Measurements from ENCODE around the gene COLGALT1. TPM values are rescaled to one million over a fixed set of nuclear protein-coding genes. Genes with fewer than 3 reads are reported as not detected.

Gene COLGALT1
- total RNA-seq, 1 experiment from 2014 or later, result 48.5 TPM

DNA sequence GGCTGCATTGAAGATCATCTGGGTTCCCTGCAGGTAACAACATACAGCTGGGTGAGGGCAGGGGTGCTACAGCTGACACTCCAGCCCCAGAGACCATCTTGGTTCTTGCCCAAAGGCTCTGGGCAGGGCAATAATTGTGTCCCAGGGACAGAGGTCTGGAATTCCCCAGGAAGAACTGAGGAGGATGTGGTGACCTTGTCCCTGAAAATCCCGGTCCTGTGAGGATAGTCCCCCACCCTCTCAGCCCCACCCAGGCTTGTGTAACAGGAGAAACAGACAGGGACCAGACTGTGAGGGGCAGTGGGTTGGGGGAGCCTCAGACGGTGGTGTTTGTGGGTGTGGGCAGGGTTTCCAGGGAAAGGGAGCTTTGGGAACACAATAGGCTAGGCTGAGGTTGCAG is 63.5 kb downstream of the COLGALT1 start:
- H3T11ph ChIP-seq (ENCODE audit: low read length), result no peak overlapping the region
- no peak overlapping the region for H3K27ac ChIP-seq (ENCODE audit: insufficient read length, low read depth, low read length)
- no peak overlapping the region for H2BK15ac ChIP-seq (ENCODE audit: low read depth, low read length)
- no peak for DNase-seq
- no peak overlapping the region for H4K8ac ChIP-seq (replicated peaks; ENCODE audit: insufficient read length, low read depth, low read length)
- H2AK5ac ChIP-seq (ENCODE audit: insufficient read length, low read length), result no peak overlapping the region
- H3K79me1 ChIP-seq (ENCODE audit: insufficient read depth, low read depth, low read length, poor library complexity, severe bottlenecking), result no peaks in the 10 kb centered on the region
- 0 out of 2 replicates have a peak, but pooled peaks cover 2% of the 10 kb centered on the region for H3K27me3 Mint-ChIP-seq (ENCODE audit: low read depth)
- H3K9me3 Mint-ChIP-seq, result no peaks in the 10 kb centered on the region; a peak in 1 of 5 replicates
- H3K14ac ChIP-seq (ENCODE audit: insufficient read depth, low read length), result no peak overlapping the region
- no peak overlapping the region for H4K91ac ChIP-seq (ENCODE audit: insufficient read length, low read depth, low read length)
- no peak overlapping the region for H3K18ac ChIP-seq (ENCODE audit: insufficient read length, low read depth, low read length)
- no peak overlapping the region for H4K5ac ChIP-seq (ENCODE audit: insufficient read length, low read depth, low read length)
- H2BK20ac ChIP-seq (ENCODE audit: low read depth, low read length, poor library complexity, severe bottlenecking), result no peak overlapping the region
- TF ChIP-seq, protein P1, sequence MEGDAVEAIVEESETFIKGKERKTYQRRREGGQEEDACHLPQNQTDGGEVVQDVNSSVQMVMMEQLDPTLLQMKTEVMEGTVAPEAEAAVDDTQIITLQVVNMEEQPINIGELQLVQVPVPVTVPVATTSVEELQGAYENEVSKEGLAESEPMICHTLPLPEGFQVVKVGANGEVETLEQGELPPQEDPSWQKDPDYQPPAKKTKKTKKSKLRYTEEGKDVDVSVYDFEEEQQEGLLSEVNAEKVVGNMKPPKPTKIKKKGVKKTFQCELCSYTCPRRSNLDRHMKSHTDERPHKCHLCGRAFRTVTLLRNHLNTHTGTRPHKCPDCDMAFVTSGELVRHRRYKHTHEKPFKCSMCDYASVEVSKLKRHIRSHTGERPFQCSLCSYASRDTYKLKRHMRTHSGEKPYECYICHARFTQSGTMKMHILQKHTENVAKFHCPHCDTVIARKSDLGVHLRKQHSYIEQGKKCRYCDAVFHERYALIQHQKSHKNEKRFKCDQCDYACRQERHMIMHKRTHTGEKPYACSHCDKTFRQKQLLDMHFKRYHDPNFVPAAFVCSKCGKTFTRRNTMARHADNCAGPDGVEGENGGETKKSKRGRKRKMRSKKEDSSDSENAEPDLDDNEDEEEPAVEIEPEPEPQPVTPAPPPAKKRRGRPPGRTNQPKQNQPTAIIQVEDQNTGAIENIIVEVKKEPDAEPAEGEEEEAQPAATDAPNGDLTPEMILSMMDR (conservative IDR thresholded peaks at IDR 0.05), result no peak
- H3K4me2 ChIP-seq (ENCODE audit: insufficient read depth, insufficient read length, low read length), result no peak overlapping the region
- H2BK12ac ChIP-seq (ENCODE audit: insufficient read length, low read depth, low read length), result no peak overlapping the region
- H2AFZ ChIP-seq (ENCODE audit: low read length), result no peak overlapping the region
- H3K9ac ChIP-seq (ENCODE audit: extremely low read depth, insufficient read length, low read length), result no peak overlapping the region
- no peak overlapping the region for H3K4me3 Mint-ChIP-seq
- no peak overlapping the region for H3K23ac ChIP-seq (ENCODE audit: insufficient read length, low read depth, low read length)
- H3K79me2 ChIP-seq (ENCODE audit: insufficient read depth, low read length), result no peaks in the 10 kb centered on the region
- no peak overlapping the region for H2BK5ac ChIP-seq (ENCODE audit: insufficient read length, low read length)
- H3K23me2 ChIP-seq (ENCODE audit: insufficient read length, low read depth, low read length, poor library complexity, severe bottlenecking), result no peaks in the 10 kb centered on the region
- no CpG with 5 or more reads among the region's 2 CpGs for WGBS (ENCODE audit: extremely low coverage, insufficient read length, low lambda C conversion rate)
- H2BK120ac ChIP-seq (ENCODE audit: low read depth, low read length, poor library complexity, severe bottlenecking), result no peak overlapping the region
- H3K4me1 ChIP-seq (ENCODE audit: insufficient read depth, low read length), result no peaks in the 10 kb centered on the region
- peaks cover 2% of the 10 kb centered on the region for H4K20me1 ChIP-seq (ENCODE audit: control insufficient read depth, insufficient read depth, insufficient read length)
- H3K9me3 ChIP-seq (ENCODE audit: control insufficient read depth, low read depth, low read length), result no peaks in the 10 kb centered on the region
- peaks cover 0 to 18% of the 10 kb centered on the region in 2 experiments; a peak in 2 of 4 replicates for H3K4me1 Mint-ChIP-seq
- no peak overlapping the region for H3K56ac ChIP-seq (ENCODE audit: insufficient read length, low read depth, low read length)
- H3K27me3 ChIP-seq (ENCODE audit: insufficient read depth, low read length), result no peaks in the 10 kb centered on the region
- peaks cover 5 to 32% (median 31%) of the 10 kb centered on the region in 3 experiments for H3K36me3 Mint-ChIP-seq (ENCODE audit: insufficient read depth in 1 of 3, low read depth in 3 of 3)
- H3K4ac ChIP-seq (ENCODE audit: low read depth, low read length), result no peak overlapping the region
- H3K27ac Mint-ChIP-seq, result no peak overlapping the region; a peak in 1 of 7 replicates
